Omental fat pad (tissue), 4 donors: Measurements from ENCODE around the gene ISG20L2. TPM values are rescaled to one million over a fixed set of nuclear protein-coding genes. Genes with fewer than 3 reads are reported as not detected.

Experiments
- ATAC-seq: fragments of 150-250 bp; one replicate; pipeline ENCODE4 v1.9.1; 2016; ENCODE audit warnings: mild to moderate bottlenecking, moderate library complexity; ENCODE audit not compliant: low FRiP score
- DNase-seq: peaks from one replicate; pipeline ENCODE4 v3.0.0-alpha.2; 2019; ENCODE audit warnings: low spot score
- total RNA-seq, 4 donors: library from RNA; depleted of rRNA; stranded (reverse); fragments of >200 nt; gene quantifications; one replicate each; pipeline ENCODE4 v1.1.0, GENCODE V29; 2016
- TF ChIP-seq, protein P1 (sequence below), 3 donors: fragments of 450-650 bp; IDR thresholded peaks; one replicate each; pipeline ENCODE4 v1.5.1; 2016 to 2017; ENCODE audit warnings: antibody characterized with exemption in 3 of 3, mild to moderate bottlenecking in 3 of 3, moderate library complexity in 2 of 3

Gene ISG20L2
- total RNA-seq, 4 donors from 2014 or later, result 19.8 to 34.1 (median 28.2) TPM

- no peak for DNase-seq
- ATAC-seq, result no peak
- TF ChIP-seq, protein P1, sequence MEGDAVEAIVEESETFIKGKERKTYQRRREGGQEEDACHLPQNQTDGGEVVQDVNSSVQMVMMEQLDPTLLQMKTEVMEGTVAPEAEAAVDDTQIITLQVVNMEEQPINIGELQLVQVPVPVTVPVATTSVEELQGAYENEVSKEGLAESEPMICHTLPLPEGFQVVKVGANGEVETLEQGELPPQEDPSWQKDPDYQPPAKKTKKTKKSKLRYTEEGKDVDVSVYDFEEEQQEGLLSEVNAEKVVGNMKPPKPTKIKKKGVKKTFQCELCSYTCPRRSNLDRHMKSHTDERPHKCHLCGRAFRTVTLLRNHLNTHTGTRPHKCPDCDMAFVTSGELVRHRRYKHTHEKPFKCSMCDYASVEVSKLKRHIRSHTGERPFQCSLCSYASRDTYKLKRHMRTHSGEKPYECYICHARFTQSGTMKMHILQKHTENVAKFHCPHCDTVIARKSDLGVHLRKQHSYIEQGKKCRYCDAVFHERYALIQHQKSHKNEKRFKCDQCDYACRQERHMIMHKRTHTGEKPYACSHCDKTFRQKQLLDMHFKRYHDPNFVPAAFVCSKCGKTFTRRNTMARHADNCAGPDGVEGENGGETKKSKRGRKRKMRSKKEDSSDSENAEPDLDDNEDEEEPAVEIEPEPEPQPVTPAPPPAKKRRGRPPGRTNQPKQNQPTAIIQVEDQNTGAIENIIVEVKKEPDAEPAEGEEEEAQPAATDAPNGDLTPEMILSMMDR (IDR thresholded peaks at IDR 0.05), result no peak
Measured at GRCh38 chr1:156738916-156739315, 10.3 kb upstream of the ISG20L2 start.

DNA sequence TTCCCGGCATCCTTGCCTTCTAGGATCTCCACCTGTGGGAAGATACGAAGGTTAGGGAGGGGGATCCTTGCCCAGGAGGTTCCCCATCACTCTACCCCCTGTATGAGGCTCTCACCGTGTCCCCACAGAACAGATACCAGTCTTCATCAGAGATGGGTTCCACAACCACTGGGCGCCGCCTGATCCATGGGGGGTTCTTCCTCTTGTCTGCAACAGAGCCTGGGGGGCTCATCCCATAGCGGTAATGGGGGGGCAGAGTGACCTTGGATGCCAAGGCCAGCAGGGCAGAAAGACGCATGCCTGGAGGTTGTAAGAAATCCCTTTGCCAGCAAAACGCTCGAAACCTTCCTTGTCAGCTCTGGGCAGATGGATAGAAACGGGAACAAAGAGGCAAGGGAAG lies 9.8 kb upstream of the ISG20L2 start:
- TF ChIP-seq, protein P1 (IDR thresholded peaks at IDR 0.05), result no peak
- no peak for ATAC-seq
- DNase-seq, result no peak

DNA sequence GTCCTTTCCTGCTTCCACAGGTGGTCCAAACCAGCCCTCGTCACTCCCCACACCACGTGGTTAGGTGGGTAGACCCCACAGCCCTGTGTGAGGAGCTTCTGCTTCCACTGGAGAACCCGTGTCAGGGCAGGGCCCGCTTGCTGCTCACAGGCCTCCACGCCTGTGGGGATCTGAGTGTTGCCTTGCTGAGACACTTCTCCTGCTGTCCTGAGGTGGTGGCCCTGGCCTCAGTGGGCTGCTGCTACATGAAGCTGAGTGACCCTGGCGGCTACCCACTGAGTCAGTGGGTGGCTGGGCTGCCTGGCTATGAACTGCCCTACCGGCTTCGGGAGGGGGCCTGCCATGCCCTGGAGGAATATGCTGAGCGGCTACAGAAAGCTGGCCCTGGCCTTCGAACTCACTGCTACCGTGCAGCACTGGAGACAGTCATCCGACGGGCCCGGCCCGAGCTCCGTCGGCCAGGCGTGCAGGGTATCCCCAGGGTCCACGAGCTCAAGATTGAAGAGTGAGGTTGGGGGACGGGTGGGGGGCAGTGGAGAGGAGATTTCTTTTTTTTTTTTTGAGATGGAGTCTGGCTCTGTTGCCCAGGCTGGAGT lies 5.5 kb upstream of the ISG20L2 start:
- TF ChIP-seq, protein P1 (IDR thresholded peaks at IDR 0.05), result no peak

GRCh38 chr1:156727926-156728598 lies 504 bp downstream of the ISG20L2 start, which contains the start of gene METTL25B:
TSS of gene METTL25B (plus strand) at chr1:156728469. CDS start at chr1:156729105, 636 bp downstream.
- TF ChIP-seq, protein P1 (IDR thresholded peaks at IDR 0.05), result no peak
- ATAC-seq, result peak; percentile 79
- no peak for DNase-seq

More for the DNA sequence above, 5.5 kb upstream of the ISG20L2 start:
- DNase-seq (no peak), ATAC-seq (no peak)

GRCh38 chr1:156727492-156727891 lies 1.1 kb downstream of the ISG20L2 start:
- TF ChIP-seq, protein P1 (IDR thresholded peaks at IDR 0.05), result no peak
- DNase-seq, result no peak
- no peak for ATAC-seq

GRCh38 chr1:156726549-156727226 lies 1.9 kb downstream of the ISG20L2 start:
- no peak for DNase-seq
- ATAC-seq, result no peak
- TF ChIP-seq, protein P1 (IDR thresholded peaks at IDR 0.05), result no peak
